Stimulated activated CD8-positive, alpha-beta memory T cell treated with anti-CD3 and anti-CD28 coated beads, Interleukin-2, amount 100 ng/mL, for 48 hours (primary cell): ENCODE measurements around the gene PHYKPL.
A peak's percentile ranks its signal among the peaks of the same experiment; 100 is the strongest.
"Not testable (repeated sequence)": the region's sequence is repeated elsewhere in the genome, so short reads cannot be mapped to it uniquely, and the experiment has no call there.

Experiments used
- DNase-seq, 2 donors: peaks; one replicate each; pipeline ENCODE4 v3.0.0-alpha.2; 2020; ENCODE audit warnings: low read depth in 2 of 2

The PHYKPL gene

GRCh38 chr5:178207917-178208280 is 24.7 kb downstream of the PHYKPL start:
- no peak for DNase-seq

GRCh38 chr5:178207183-178207916 is 25.3 kb downstream of the PHYKPL start:
- no peak for DNase-seq

GRCh38 chr5:178206166-178207101 is 26.2 kb downstream of the PHYKPL start:
- DNase-seq: no peak

GRCh38 chr5:178205749-178206047 is 26.9 kb downstream of the PHYKPL start:
- no peak for DNase-seq

- DNase-seq: peak; percentile 68 to 72
Observed at GRCh38 chr5:178204935-178205748, 27.5 kb downstream of the PHYKPL start.

GRCh38 chr5:178204182-178204934 is 28.2 kb downstream of the PHYKPL start, which contains the start of gene HNRNPAB:
Gene HNRNPAB, plus strand, starts transcription at chr5:178204533. Its CDS starts 305 bp downstream, at chr5:178204838.
- peak; percentile 92 to 93 for DNase-seq

GRCh38 chr5:178203670-178204181 is 28.9 kb downstream of the PHYKPL start:
- DNase-seq: no peak

GRCh38 chr5:178202541-178202940 is 30.1 kb downstream of the PHYKPL start:
- no peak for DNase-seq

- DNase-seq: no peak
Observed at GRCh38 chr5:178201927-178202235, 30.7 kb downstream of the PHYKPL start.

GRCh38 chr5:178201221-178201926 is 31.2 kb downstream of the PHYKPL start:
- no peak for DNase-seq

- no peak for DNase-seq
Observed at GRCh38 chr5:178199581-178200434, 32.8 kb downstream of the PHYKPL start.

GRCh38 chr5:178198706-178199105 is 33.9 kb downstream of the PHYKPL start:
- DNase-seq: no peak

- not testable (repeated sequence) for DNase-seq
Observed at GRCh38 chr5:178198151-178198550, 34.5 kb downstream of the PHYKPL start.

GRCh38 chr5:178196986-178197385 is 35.6 kb downstream of the PHYKPL start:
- DNase-seq: no peak

- no peak for DNase-seq
Observed at GRCh38 chr5:178196281-178196812, 36.3 kb downstream of the PHYKPL start.

GRCh38 chr5:178194026-178194425 is 38.6 kb downstream of the PHYKPL start:
- no peak for DNase-seq

- DNase-seq: no peak
Observed at GRCh38 chr5:178193251-178193809, 39.3 kb downstream of the PHYKPL start.

- DNase-seq: no peak
Observed at GRCh38 chr5:178192787-178193186, 39.8 kb downstream of the PHYKPL start.

GRCh38 chr5:178192244-178192643 is 40.4 kb downstream of the PHYKPL start:
- no peak for DNase-seq
